GM18907 (cell line): Measurements from ENCODE around the gene RCCD1.

Source experiments
- ATAC-seq: cut with Tn5 transposase; IDR thresholded peaks from one replicate; pipeline ENCODE4 v1.9.1; 2021; ENCODE audit warnings: mild to moderate bottlenecking, moderate library complexity; ENCODE audit not compliant: unreplicated experiment

Gene RCCD1

GRCh38 chr15:90960298-90961091 is 5.8 kb downstream of the RCCD1 start:
- ATAC-seq = no peak

GRCh38 chr15:90962021-90962420 is 7.3 kb downstream of the RCCD1 start:
- ATAC-seq = no peak

GRCh38 chr15:90966262-90966661 is 11.6 kb downstream of the RCCD1 start:
- ATAC-seq = no peak

- no peak for ATAC-seq
Observed at GRCh38 chr15:90967206-90967605, 12.5 kb downstream of the RCCD1 start.

- ATAC-seq = no peak
Observed at GRCh38 chr15:90968434-90968833, 13.8 kb downstream of the RCCD1 start.

GRCh38 chr15:90970274-90970673 is 15.6 kb downstream of the RCCD1 start:
- no peak for ATAC-seq

- no peak for ATAC-seq
Observed at GRCh38 chr15:90972133-90972532, 17.4 kb downstream of the RCCD1 start.

- ATAC-seq = no peak
Observed at GRCh38 chr15:90974216-90974615, 19.5 kb downstream of the RCCD1 start.

- ATAC-seq = no peak
Observed at GRCh38 chr15:90979582-90979981, 24.9 kb downstream of the RCCD1 start.

- ATAC-seq = peak; percentile 62
Observed at GRCh38 chr15:90981681-90982080, 27.0 kb downstream of the RCCD1 start.

GRCh38 chr15:90982135-90982534 is 27.5 kb downstream of the RCCD1 start:
- ATAC-seq = peak; percentile 41

- no peak for ATAC-seq
Observed at GRCh38 chr15:90986790-90987507, 32.3 kb downstream of the RCCD1 start.

- ATAC-seq = no peak
Observed at GRCh38 chr15:90987561-90988141, 33.0 kb downstream of the RCCD1 start.

GRCh38 chr15:90988296-90988695 is 33.6 kb downstream of the RCCD1 start:
- no peak for ATAC-seq

GRCh38 chr15:90989040-90989768 is 34.5 kb downstream of the RCCD1 start:
- ATAC-seq = no peak

- no peak for ATAC-seq
Observed at GRCh38 chr15:90990446-90990845, 35.8 kb downstream of the RCCD1 start.

- no peak for ATAC-seq
Observed at GRCh38 chr15:90991587-90992285, 37.1 kb downstream of the RCCD1 start.

- peak; percentile 24 for ATAC-seq
Observed at GRCh38 chr15:90994059-90994416, 39.4 kb downstream of the RCCD1 start.

GRCh38 chr15:90994417-90995311 is 40.0 kb downstream of the RCCD1 start, which contains the start of gene PRC1:
PRC1 (minus strand) TSS chr15:90994535; CDS start chr15:90994417, 118 bp downstream.
- peak; percentile 93 for ATAC-seq

GRCh38 chr15:90998737-90999136 is 44.1 kb downstream of the RCCD1 start:
- ATAC-seq = no peak
